PFSK-1 (cell line): Measurements from ENCODE around the gene ETS2.

ENCODE experiments used
- POLR2AphosphoS5 ChIP-seq: IDR thresholded peaks from 2 replicates; pipeline ENCODE4 v1.6.1; 2012; ENCODE audit warnings: low read depth, mild to moderate bottlenecking, control low read depth, low read length, moderate library complexity
- SIN3A ChIP-seq: IDR thresholded peaks from 2 replicates; pipeline ENCODE4 v1.6.1; 2012; ENCODE audit warnings: mild to moderate bottlenecking, low read length, moderate library complexity, borderline replicate concordance; ENCODE audit not compliant: insufficient read depth
- TF ChIP-seq, protein P1 (sequence below), 2 experiments: IDR thresholded peaks; 2 replicates each; pipeline versions ENCODE4 v1.6.1 to v1.8.0; 2011 to 2012; ENCODE audit warnings: low read depth in 2 of 2, low read length in 2 of 2, control low read depth in 1 of 2, inconsistent platforms in 1 of 2, mild to moderate bottlenecking in 1 of 2, moderate library complexity in 1 of 2; ENCODE audit not compliant: insufficient read depth in 1 of 2

DNA sequence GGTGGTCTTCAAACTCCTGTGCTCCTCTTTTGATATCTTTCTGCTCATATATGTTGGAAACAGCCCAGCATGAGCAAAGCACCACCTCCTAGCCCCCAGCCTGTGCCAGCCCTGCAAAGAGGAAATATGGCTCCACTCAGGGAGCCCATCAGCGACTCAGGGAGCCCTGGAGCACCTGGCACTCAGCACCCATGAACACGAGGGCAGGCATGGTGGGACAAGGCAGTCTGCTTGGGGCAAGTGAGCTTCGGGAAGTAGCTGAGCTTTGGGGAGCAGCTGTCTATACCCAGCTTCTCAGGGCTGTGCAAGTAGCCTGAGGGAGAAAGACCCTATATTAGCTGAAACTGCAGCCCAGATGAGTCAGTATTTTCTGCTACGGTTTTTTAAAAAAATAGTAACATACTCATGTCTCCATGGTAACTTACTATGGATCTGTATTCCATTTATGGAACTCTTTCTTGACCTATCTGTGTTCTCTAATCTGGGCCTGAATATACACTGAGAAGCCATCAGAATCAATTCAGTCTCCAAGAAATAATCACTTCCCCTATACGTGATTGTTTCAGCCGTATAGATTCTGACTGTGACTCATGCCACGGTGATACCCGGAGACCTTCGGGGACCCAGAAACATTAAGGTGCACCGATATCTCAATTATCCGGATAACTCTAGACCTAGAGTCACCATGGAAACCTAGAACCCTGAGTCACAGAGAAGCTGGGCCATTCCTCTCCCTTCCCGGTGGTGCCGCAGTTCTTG lies 1.5 kb upstream of the ETS2 start:
- TF ChIP-seq, protein P1, sequence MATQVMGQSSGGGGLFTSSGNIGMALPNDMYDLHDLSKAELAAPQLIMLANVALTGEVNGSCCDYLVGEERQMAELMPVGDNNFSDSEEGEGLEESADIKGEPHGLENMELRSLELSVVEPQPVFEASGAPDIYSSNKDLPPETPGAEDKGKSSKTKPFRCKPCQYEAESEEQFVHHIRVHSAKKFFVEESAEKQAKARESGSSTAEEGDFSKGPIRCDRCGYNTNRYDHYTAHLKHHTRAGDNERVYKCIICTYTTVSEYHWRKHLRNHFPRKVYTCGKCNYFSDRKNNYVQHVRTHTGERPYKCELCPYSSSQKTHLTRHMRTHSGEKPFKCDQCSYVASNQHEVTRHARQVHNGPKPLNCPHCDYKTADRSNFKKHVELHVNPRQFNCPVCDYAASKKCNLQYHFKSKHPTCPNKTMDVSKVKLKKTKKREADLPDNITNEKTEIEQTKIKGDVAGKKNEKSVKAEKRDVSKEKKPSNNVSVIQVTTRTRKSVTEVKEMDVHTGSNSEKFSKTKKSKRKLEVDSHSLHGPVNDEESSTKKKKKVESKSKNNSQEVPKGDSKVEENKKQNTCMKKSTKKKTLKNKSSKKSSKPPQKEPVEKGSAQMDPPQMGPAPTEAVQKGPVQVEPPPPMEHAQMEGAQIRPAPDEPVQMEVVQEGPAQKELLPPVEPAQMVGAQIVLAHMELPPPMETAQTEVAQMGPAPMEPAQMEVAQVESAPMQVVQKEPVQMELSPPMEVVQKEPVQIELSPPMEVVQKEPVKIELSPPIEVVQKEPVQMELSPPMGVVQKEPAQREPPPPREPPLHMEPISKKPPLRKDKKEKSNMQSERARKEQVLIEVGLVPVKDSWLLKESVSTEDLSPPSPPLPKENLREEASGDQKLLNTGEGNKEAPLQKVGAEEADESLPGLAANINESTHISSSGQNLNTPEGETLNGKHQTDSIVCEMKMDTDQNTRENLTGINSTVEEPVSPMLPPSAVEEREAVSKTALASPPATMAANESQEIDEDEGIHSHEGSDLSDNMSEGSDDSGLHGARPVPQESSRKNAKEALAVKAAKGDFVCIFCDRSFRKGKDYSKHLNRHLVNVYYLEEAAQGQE (IDR thresholded peaks at IDR 0.05; ENCODE audit: insufficient read depth in 1 of 2, low read depth in 2 of 2, low read length in 2 of 2), result no peak
- TF ChIP-seq POLR2AphosphoS5, result no peak
- no peak for TF ChIP-seq SIN3A
